Ovary (tissue), 9 donors: Measurements from ENCODE around the gene ACSF2. TPM values are rescaled to one million over a fixed set of nuclear protein-coding genes. Genes with fewer than 3 reads are reported as not detected.

Experiments used
- DNase-seq, 5 donors: peaks; one replicate each; pipeline ENCODE4 v3.0.0-alpha.2; 2019 to 2020
- H3K27ac ChIP-seq, 2 donors: fragments of 200-600 bp; one replicate each; pipeline versions ENCODE4 v1.5.1 to v1.8.0; 2019 to 2022
- H3K27me3 ChIP-seq: fragments of 200-600 bp; one replicate; pipeline ENCODE4 v1.8.0; 2022
- H3K36me3 ChIP-seq: fragments of 200-600 bp; sonication (generic); one replicate; pipeline ENCODE4 v1.5.1; 2019
- H3K4me1 ChIP-seq: one replicate; pipeline ENCODE4 v1.8.1; 2013; ENCODE audit warnings: mild to moderate bottlenecking, moderate library complexity; ENCODE audit not compliant: insufficient read depth
- H3K4me3 ChIP-seq: fragments of 200-600 bp; sonication (generic); one replicate; pipeline ENCODE4 v1.5.1; 2017
- H3K9me3 ChIP-seq, 2 donors: fragments of 200-600 bp in 1 of 2; sonication (generic) in 1 of 2; one replicate each; pipeline versions ENCODE4 v1.5.1 to v1.8.1; 2013 to 2019; ENCODE audit warnings: mild to moderate bottlenecking in 1 of 2, moderate library complexity in 1 of 2
- CTCF ChIP-seq, 3 donors: fragments of 450-650 bp in 2 of 3; fragments of 200-600 bp in 1 of 3; IDR thresholded peaks; one replicate each; pipeline versions ENCODE4 v1.5.1 to v1.8.0; 2016 to 2022; ENCODE audit warnings: antibody characterized with exemption in 3 of 3, mild to moderate bottlenecking in 1 of 3
- EP300 ChIP-seq: sonication (generic); formaldehyde crosslinking; IDR thresholded peaks from one replicate; pipeline ENCODE4 v1.6.1; 2017; ENCODE audit warnings: antibody characterized with exemption
- POLR2A ChIP-seq: fragments of 450-650 bp; IDR thresholded peaks from one replicate; pipeline ENCODE4 v1.6.1; 2017; ENCODE audit warnings: antibody characterized with exemption, mild to moderate bottlenecking, moderate library complexity
- WGBS, 3 donors: extraction: QIAGEN DNeasy Blood & Tissue Kit in 1 of 3; methylation state at CpG; one replicate each; pipeline versions ENCODE4 v1.1.5 to v1.1.7; 2013 to 2017; 5-methylcytosine and 5-hydroxymethylcytosine counted together
- intact Hi-C, 4 donors: fragments of 100-400 bp; cut with DNase I; formaldehyde crosslinking; loops; one replicate each; pipeline versions ENCODE4 v1.11.0 to v1.15.1; 2022 to 2023
- polyA plus RNA-seq, 2 donors: library from polyadenylated mRNA; stranded (reverse); fragments of 200-250 nt in 1 of 2; fragments of 350-450 nt in 1 of 2; fragmentation: Illumina TruSeq in 1 of 2; extraction: RNeasy Lipid Tissue Mini Kit (QIAGEN cat#74804) in 1 of 2; gene quantifications; one replicate each; pipeline ENCODE4 v1.2.3, GENCODE V29; 2013 to 2014
- total RNA-seq, 7 donors: library from RNA; depleted of rRNA in 2 of 7; stranded (reverse); fragments of >200 nt in 2 of 7; fragmentation: NEBNext Ultra II Directional in 3 of 7; extraction: Animal tissue kit (Norgen Biotek cat#: 25700) in 3 of 7; gene quantifications; one replicate each; pipeline versions ENCODE4 v1.1.0 to v1.2.4, GENCODE V29; 2016 to 2023
- donor health status: DM: no; HTN: no; CAD: no; lungs with moderate emphysema.
- donor health status: DM: no; HTN: no; CAD: no.
- donor health status: Bipolar disorder and iron deficiency.
- donor health status: DM: yes; HTN: yes; CAD: no.
- donor health status: DM: no; HTN: no; CAD: no.
- donor health status: DM: yes; HTN: yes; CAD: no.

The ACSF2 gene
- total and polyA plus RNA-seq, 9 donors: 26.7 to 86.0 (median 49.5) TPM

GRCh38 chr17:50458270-50458669 lies 32.3 kb downstream of the ACSF2 start:
- no peaks in the 10 kb centered on the region for H3K36me3 ChIP-seq
- no peaks in the 10 kb centered on the region for H3K9me3 ChIP-seq
- H3K4me1 ChIP-seq: no peaks in the 10 kb centered on the region
- no peak overlapping the region for H3K27ac ChIP-seq
- no peak for DNase-seq
- no peak overlapping the region for H3K4me3 ChIP-seq
- intact Hi-C loops: no loop called here
- H3K27me3 ChIP-seq: no peaks in the 10 kb centered on the region
- TF ChIP-seq CTCF (IDR thresholded peaks at IDR 0.05) (no peak), POLR2A (no peak), EP300 (no peak)
- 66 to 73% (median 72%) methylated on average over 3 of the region's 3 CpGs for WGBS, 3 donors

- intact Hi-C loops: no loop called here
- Histone ChIP-seq H3K4me1 (no peaks in the 10 kb centered on the region), H3K36me3 (no peaks in the 10 kb centered on the region), H3K27me3 (no peaks in the 10 kb centered on the region), H3K9me3 (no peaks in the 10 kb centered on the region), H3K4me3 (no peak overlapping the region), H3K27ac (no peak overlapping the region)
- no peak for DNase-seq
- TF ChIP-seq CTCF (IDR thresholded peaks at IDR 0.05) (no peak), POLR2A (no peak), EP300 (no peak)
- 81 to 83% (median 81%) methylated on average over 16 of the region's 16 CpGs for WGBS, 3 donors
Measured at GRCh38 chr17:50458701-50459676, 33.0 kb downstream of the ACSF2 start.

GRCh38 chr17:50459756-50460155 lies 33.7 kb downstream of the ACSF2 start:
- Histone ChIP-seq H3K4me3 (no peak overlapping the region), H3K27me3 (no peaks in the 10 kb centered on the region), H3K4me1 (no peaks in the 10 kb centered on the region), H3K9me3 (no peaks in the 10 kb centered on the region), H3K27ac (no peak overlapping the region), H3K36me3 (no peaks in the 10 kb centered on the region)
- TF ChIP-seq EP300: no peak
- no peak for TF ChIP-seq CTCF (IDR thresholded peaks at IDR 0.05)
- TF ChIP-seq POLR2A: no peak
- DNase-seq: no peak
- intact Hi-C loops: no loop called here
- 89 to 97% (median 89%) methylated on average over 4 of the region's 4 CpGs for WGBS, 3 donors

GRCh38 chr17:50460831-50461526 lies 35.0 kb downstream of the ACSF2 start:
- WGBS, 3 donors: 92 to 96% (median 93%) methylated on average over 8 to 9 of the region's 9 CpGs
- intact Hi-C loops: no loop called here
- Histone ChIP-seq H3K9me3 (no peaks in the 10 kb centered on the region), H3K27ac (no peak overlapping the region), H3K36me3 (no peaks in the 10 kb centered on the region), H3K4me3 (no peak overlapping the region), H3K27me3 (no peaks in the 10 kb centered on the region), H3K4me1 (no peaks in the 10 kb centered on the region)
- TF ChIP-seq EP300: no peak
- no peak for TF ChIP-seq CTCF (IDR thresholded peaks at IDR 0.05)
- no peak for TF ChIP-seq POLR2A
- DNase-seq: no peak
